Measurements from ENCODE around the gene ITM2C. TPM values are rescaled to one million over a fixed set of nuclear protein-coding genes. Genes with fewer than 3 reads are reported as not detected.

The ITM2C gene
- total RNA-seq, 2 experiments from 2014 or later: 43.2 to 43.4 TPM

DNA sequence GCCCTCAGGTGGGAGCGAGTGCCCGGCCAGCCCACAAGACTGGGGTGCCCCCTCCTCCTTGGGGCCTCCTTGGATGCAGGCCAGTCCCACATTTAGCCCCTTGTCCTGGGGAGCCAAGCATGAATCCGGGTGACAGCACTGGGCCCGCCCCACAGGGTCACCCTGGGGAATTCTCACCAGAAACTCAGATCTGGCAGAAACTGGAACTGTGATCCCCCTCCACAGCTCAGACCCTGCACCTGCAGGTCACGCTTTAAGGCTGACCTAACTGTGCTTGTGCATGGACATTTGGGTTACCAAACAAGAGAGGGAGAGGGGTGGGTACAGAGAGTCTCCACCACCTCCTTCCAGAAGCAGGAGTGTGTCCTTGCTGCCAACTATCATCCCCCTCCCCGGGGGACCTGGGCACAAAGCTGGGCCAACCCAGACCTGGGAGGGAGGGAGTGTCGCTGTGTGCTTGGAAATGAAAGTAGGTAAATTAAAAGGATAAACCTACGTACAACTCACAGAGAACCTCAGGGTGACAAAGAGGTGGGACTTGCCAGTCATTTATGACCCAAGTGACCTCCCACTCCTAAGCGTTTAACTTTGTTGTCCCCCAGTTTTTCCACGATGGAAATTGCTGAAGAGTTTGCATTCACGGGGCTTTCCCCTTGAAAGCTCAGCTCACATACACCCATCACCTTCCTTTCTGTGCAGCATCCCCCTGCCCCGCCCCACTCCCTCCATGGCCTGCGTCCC is 9.1 kb downstream of the ITM2C start:
- Mint-ChIP-seq H3K4me3 (no peak overlapping the region), H3K27me3 (no peaks in the 10 kb centered on the region), H3K27ac (peak overlapping the region; percentile 20), H3K4me1 (ENCODE audit: low read depth) (peaks cover 63% of the 10 kb centered on the region), H3K9me3 (no peaks in the 10 kb centered on the region), H3K36me3 (ENCODE audit: low read depth) (peaks cover 10% of the 10 kb centered on the region)
- POLR2A ChIA-PET: interaction anchor here (0.8 to 1.4 kb wide), 2 partner anchors 9 to 70 kb away, joined by 3 to 5 read pairs; partner anchors contain the start of gene ITM2C
- CTCF ChIA-PET: interaction anchor here (1.3 to 2.2 kb wide), 5 partner anchors 10 to 114 kb away, joined by 4 to 9 read pairs (median 5); no protein-coding TSS in a partner anchor
- DNase-seq (peak; percentile 56), ATAC-seq (peak; percentile 38)
- TF ChIP-seq CTCF (IDR thresholded peaks at IDR 0.05): no peak
- intact Hi-C loops (cut with micrococcal nuclease): no loop called here

DNA sequence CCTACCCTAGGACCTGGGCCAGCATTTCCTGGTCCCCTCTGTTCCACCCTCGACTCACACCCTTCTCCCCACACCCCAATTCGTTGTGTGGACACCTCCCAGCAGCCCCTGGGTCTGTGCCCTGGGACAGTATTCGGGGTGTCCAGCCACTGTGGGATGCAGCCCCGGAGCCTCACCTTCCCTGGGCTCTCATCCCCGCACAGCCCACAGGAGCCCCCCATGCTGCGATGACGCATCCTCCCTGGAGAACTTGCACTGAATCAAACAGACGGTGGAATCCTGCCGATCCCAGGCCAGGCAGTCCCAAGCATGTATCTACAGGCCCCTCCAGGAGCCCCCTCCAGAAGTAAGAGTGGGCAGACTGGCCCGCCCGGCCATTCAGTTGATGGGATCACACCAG is 9.7 kb downstream of the ITM2C start:
- H3K9me3 Mint-ChIP-seq: no peaks in the 10 kb centered on the region
- no peaks in the 10 kb centered on the region for H3K27me3 Mint-ChIP-seq
- DNase-seq (no peak), ATAC-seq (no peak)
- peaks cover 64% of the 10 kb centered on the region for H3K4me1 Mint-ChIP-seq (ENCODE audit: low read depth)
- no peak for TF ChIP-seq CTCF (IDR thresholded peaks at IDR 0.05)
- no peak overlapping the region for H3K4me3 Mint-ChIP-seq
- POLR2A ChIA-PET: no interaction called here
- peak overlapping the region; percentile 1 for H3K27ac Mint-ChIP-seq
- CTCF ChIA-PET: interaction anchor here (2.1 to 2.2 kb wide), 2 partner anchors 50 to 52 kb away, joined by 8 to 9 read pairs; no protein-coding TSS in a partner anchor
- H3K36me3 Mint-ChIP-seq (ENCODE audit: low read depth): peaks cover 16% of the 10 kb centered on the region
- intact Hi-C loops (cut with micrococcal nuclease): no loop called here

DNA sequence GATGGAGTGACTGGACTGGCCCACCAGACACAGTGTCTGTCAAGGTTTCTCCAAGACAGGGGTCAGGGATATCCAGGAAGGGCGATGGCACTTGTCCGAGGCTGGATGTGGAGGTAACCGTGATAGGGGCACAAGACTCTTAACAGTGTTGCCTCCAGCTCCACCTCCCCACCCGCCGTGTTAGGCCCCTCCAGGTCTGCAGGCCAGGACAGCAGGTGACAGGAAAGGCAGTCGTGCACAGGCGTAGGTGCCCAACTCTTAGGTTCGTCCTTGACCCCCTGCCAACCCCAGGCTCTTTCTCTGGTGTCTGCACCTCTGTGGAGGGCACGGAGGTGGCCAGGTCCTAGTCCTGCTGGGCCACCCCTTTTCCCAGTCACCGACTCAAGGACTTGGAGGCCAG is 10.1 kb downstream of the ITM2C start:
- POLR2A ChIA-PET: no interaction called here
- peaks cover 62% of the 10 kb centered on the region for H3K4me1 Mint-ChIP-seq (ENCODE audit: low read depth)
- no peak overlapping the region for H3K27ac Mint-ChIP-seq
- CTCF ChIA-PET: interaction anchor here (1.9 to 2.1 kb wide), 3 partner anchors 8 to 51 kb away, joined by 8 to 15 read pairs (median 8); no protein-coding TSS in a partner anchor
- intact Hi-C loops (cut with micrococcal nuclease): no loop called here
- ATAC-seq (no peak), DNase-seq (no peak)
- H3K27me3 Mint-ChIP-seq: no peaks in the 10 kb centered on the region
- TF ChIP-seq CTCF (IDR thresholded peaks at IDR 0.05): no peak
- H3K9me3 Mint-ChIP-seq: no peaks in the 10 kb centered on the region
- no peak overlapping the region for H3K4me3 Mint-ChIP-seq
- peaks cover 17% of the 10 kb centered on the region for H3K36me3 Mint-ChIP-seq (ENCODE audit: low read depth)

GRCh38 chr2:230875347-230876315 is 10.9 kb downstream of the ITM2C start:
- peaks cover 17% of the 10 kb centered on the region for H3K36me3 Mint-ChIP-seq (ENCODE audit: low read depth)
- H3K27ac Mint-ChIP-seq: no peak overlapping the region
- H3K27me3 Mint-ChIP-seq: no peaks in the 10 kb centered on the region
- ChIA-PET CTCF (interaction anchor here (0.7 to 3.6 kb wide), 7 partner anchors 9 to 112 kb away, joined by 3 to 21 read pairs (median 5); partner anchors contain the start of gene ITM2C), POLR2A (interaction anchor here (1.0 to 1.3 kb wide), 3 partner anchors 10 to 30 kb away, joined by 3 to 4 read pairs (median 3); partner anchors contain the start of gene ITM2C)
- no peaks in the 10 kb centered on the region for H3K9me3 Mint-ChIP-seq
- no peak for TF ChIP-seq CTCF (IDR thresholded peaks at IDR 0.05)
- ATAC-seq (no peak), DNase-seq (no peak)
- intact Hi-C loops (cut with micrococcal nuclease): no loop called here
- H3K4me3 Mint-ChIP-seq: no peak overlapping the region
- H3K4me1 Mint-ChIP-seq (ENCODE audit: low read depth): peaks cover 58% of the 10 kb centered on the region
